Measurements from ENCODE around the gene CADPS2. TPM values are rescaled to one million over a fixed set of nuclear protein-coding genes. Genes with fewer than 3 reads are reported as not detected.

Gene CADPS2
- total and polyA plus RNA-seq, 2 of the 8 experiments (the other 6 are each of a cell fraction or from before 2014, with no cell fraction given): 8.9 to 22.3 TPM

DNA sequence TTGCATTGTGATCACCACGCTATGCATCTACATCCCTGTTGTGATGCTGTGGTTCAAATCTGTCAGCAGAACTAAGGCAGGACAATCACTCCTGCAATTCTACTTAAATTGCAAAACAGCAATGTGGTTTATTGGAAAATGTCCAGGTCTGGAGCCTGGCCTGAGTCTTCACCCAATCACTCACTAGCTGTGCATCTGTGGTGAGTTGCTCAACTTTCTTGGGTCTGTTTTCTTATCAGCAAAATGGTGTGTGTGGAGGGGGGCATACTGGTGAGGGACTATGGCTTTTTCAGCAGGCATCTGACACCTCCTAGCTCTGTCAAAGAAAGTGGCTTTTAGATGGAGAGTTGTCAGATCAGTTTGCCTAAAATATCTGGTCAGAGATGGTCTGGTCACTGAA lies 473.4 kb downstream of the CADPS2 start:
- no peak overlapping the region for H3K14ac ChIP-seq (ENCODE audit: insufficient read length)
- ChIA-PET CTCF (ENCODE audit: partially characterized antibody) (interaction anchor here (1.1 kb wide), 1 partner anchor 9 kb away, joined by 3 read pairs; no protein-coding TSS in a partner anchor), POLR2A (ENCODE audit: partially characterized antibody) (no interaction called here)
- no peak overlapping the region for H2BK20ac ChIP-seq (ENCODE audit: low read length)
- H3K4me1 ChIP-seq (replicated peaks in 1 of 4; ENCODE audit: control insufficient read depth in 3 of 4, insufficient read depth in 4 of 4, low read length in 3 of 4): peaks cover 0 to 7% (median 3%) of the 10 kb centered on the region in 4 experiments; a peak in 3 of 7 replicates
- no peak overlapping the region for H2BK5ac ChIP-seq (ENCODE audit: low read depth, low read length)
- H2AFZ ChIP-seq (ENCODE audit: low read length): no peak overlapping the region
- H3K23me2 ChIP-seq (ENCODE audit: low read depth, low read length): no peaks in the 10 kb centered on the region
- H3K56ac ChIP-seq (replicated peaks; ENCODE audit: insufficient read length, low read depth, low read length): no peak overlapping the region
- H2AK5ac ChIP-seq (ENCODE audit: low read depth, low read length): no peak overlapping the region
- no peak overlapping the region for H2BK120ac ChIP-seq (replicated peaks; ENCODE audit: low read depth, low read length)
- H3K4me3 ChIP-seq (ENCODE audit: extremely low read depth in 1 of 4, insufficient read depth in 2 of 4, low read depth in 3 of 4, low read length in 4 of 4): no peak overlapping the region
- H3K79me2 ChIP-seq (ENCODE audit: control insufficient read depth in 1 of 2, insufficient read depth in 2 of 2, low read length in 2 of 2): no peaks in the 10 kb centered on the region
- H3K36me3 ChIP-seq (ENCODE audit: control insufficient read depth in 2 of 4, insufficient read depth in 4 of 4, low read length in 3 of 4): no peaks in the 10 kb centered on the region
- no peak for TF ChIP-seq ZNF274 (IDR thresholded peaks at IDR 0.05; ENCODE audit: borderline replicate concordance, extremely low read depth, low read length)
- no peak for TF ChIP-seq EGR1 (IDR thresholded peaks at IDR 0.05; ENCODE audit: borderline replicate concordance, low read depth, low read length)
- TF ChIP-seq YY1 (IDR thresholded peaks at IDR 0.05; ENCODE audit: low read depth, low read length): no peak
- TF ChIP-seq JUND (IDR thresholded peaks at IDR 0.05; ENCODE audit: low read length): no peak
- H3K4me2 ChIP-seq (ENCODE audit: insufficient read depth in 1 of 2, low read depth in 2 of 2, low read length in 2 of 2): no peak overlapping the region
- no peak for FAIRE-seq
- H2BK12ac ChIP-seq (ENCODE audit: low read depth, low read length): no peak overlapping the region
- DNase-seq (ENCODE audit: low read depth in 1 of 2, low spot score in 2 of 2): no peak
- H3K9me3 ChIP-seq (ENCODE audit: insufficient read depth in 2 of 2, low read depth in 1 of 2, low read length in 1 of 2): no peaks in the 10 kb centered on the region
- no peak overlapping the region for H3K18ac ChIP-seq (ENCODE audit: extremely low read depth, low read length)
- no peak overlapping the region for H4K8ac ChIP-seq (ENCODE audit: extremely low read depth, insufficient read depth, low read length)
- H2BK15ac ChIP-seq (ENCODE audit: low read length): no peak overlapping the region
- no peak overlapping the region for H3K4ac ChIP-seq (replicated peaks; ENCODE audit: insufficient read length, low read depth, low read length)
- no peak overlapping the region for H3K27ac ChIP-seq (ENCODE audit: low read depth, low read length)
- no peaks in the 10 kb centered on the region for H3K79me1 ChIP-seq (ENCODE audit: low read depth, low read length)
- WGBS, 2 experiments (ENCODE audit: extremely low coverage in 1 of 2, insufficient coverage in 1 of 2, insufficient read length in 1 of 2, insufficient replicate concordance in 2 of 2, low coverage in 1 of 2, low lambda C conversion rate in 2 of 2, missing lambda C conversion rate in 1 of 2): 83% methylated on average over 1 of the region's 1 CpG; no CpG with 5 or more reads in 1 of the 2 experiments
- no peak overlapping the region for H3K9ac ChIP-seq (replicated peaks in 1 of 4; ENCODE audit: extremely low read depth in 1 of 4, low read depth in 3 of 4, low read length in 3 of 4)
- no peak overlapping the region for H4K5ac ChIP-seq (ENCODE audit: insufficient read length, low read depth, low read length)
- no peak overlapping the region for H4K91ac ChIP-seq (replicated peaks; ENCODE audit: insufficient read length, low read length)
- no peaks in the 10 kb centered on the region for H4K20me1 ChIP-seq (replicated peaks in 1 of 2; ENCODE audit: control insufficient read depth in 1 of 2, insufficient read depth in 2 of 2, low read length in 2 of 2)
- no peaks in the 10 kb centered on the region for H3K27me3 ChIP-seq (replicated peaks in 1 of 4; ENCODE audit: control insufficient read depth in 3 of 4, extremely low read depth in 1 of 4, insufficient read depth in 3 of 4, low read length in 3 of 4)
- no peak overlapping the region for H3K23ac ChIP-seq (ENCODE audit: insufficient read length)

Measured in H1 (cell line).